ENCODE measurements around the gene ARHGAP19.

ARHGAP19 gene

DNA sequence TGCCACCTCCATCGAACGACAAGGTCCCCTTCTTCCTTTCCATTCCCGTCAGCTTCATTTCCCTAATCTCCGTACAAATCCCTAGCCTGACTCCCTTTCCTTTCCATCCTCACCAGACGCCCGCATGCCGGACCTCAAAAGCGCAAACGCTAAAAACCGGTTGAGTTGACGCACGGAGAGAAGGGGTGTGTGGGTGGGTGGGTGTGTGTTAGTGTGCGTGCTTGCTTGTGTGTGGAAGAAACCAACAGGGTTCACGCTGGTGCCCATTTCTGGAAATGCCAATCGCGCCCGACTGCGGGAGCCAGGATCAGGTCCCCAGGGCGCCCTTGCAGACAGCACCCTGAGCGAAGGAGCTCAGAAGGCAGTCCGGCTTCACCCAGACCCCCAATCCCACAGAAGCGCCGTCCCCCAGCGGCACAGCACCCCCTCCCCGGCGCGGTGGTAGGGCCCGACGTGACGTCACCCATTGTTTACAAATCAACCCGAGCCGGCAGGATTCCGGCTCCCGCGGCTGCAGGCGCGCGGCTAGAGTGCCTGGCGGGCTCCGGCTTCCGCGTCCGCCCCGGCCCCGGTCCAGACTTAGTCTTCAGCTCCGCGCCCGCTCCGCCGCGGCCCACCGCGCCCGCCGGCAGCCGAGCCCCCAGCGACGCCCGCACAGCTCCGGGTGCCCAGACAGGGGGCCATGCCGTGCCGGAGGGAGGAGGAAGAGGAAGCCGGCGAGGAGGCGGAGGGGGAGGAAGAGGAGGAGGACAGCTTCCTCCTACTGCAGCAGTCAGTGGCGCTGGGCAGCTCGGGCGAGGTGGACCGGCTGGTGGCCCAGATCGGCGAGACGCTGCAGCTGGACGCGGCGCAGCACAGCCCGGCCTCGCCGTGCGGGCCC lies 26.6 kb upstream of the ARHGAP19 start, which contains the start of gene FRAT1 (continued):
- TF ChIP-seq ZNF544 (tag by site-specific recombination; IDR thresholded peaks at IDR 0.05) (no peak), SALL2 (tag by site-specific recombination; IDR thresholded peaks at IDR 0.05; ENCODE audit: borderline replicate concordance) (0 out of 2 replicates have a peak, but pooled peaks have one; percentile 34), ZNF394 (tag by site-specific recombination; IDR thresholded peaks at IDR 0.05; ENCODE audit: borderline replicate concordance) (peak; percentile 76), ZNF211 (tag by site-specific recombination; IDR thresholded peaks at IDR 0.05; ENCODE audit: low read depth) (no peak), ZNF112 (tag by site-specific recombination; IDR thresholded peaks at IDR 0.05) (no peak), ZNF843 (tag by site-specific recombination; IDR thresholded peaks at IDR 0.05) (peak; percentile 69), KLF10 (tag by site-specific recombination; IDR thresholded peaks at IDR 0.05) (peak; percentile 99), ZNF214 (tag by site-specific recombination; IDR thresholded peaks at IDR 0.05; ENCODE audit: borderline replicate concordance) (no peak), REPIN1 (tag by site-specific recombination; IDR thresholded peaks at IDR 0.05; ENCODE audit: low read depth) (peak; percentile 41; the same call in 1 of the 2 replicates), ZNF354C (tag by site-specific recombination; IDR thresholded peaks at IDR 0.05; ENCODE audit: borderline replicate concordance, low read depth) (no peak), ZFP3 (tag by site-specific recombination; IDR thresholded peaks at IDR 0.05; ENCODE audit: low read depth) (no peak), ZNF600 (tag by site-specific recombination; IDR thresholded peaks at IDR 0.05) (0 out of 2 replicates have a peak, but pooled peaks have one; percentile 25), ZNF76 (tag by site-specific recombination; IDR thresholded peaks at IDR 0.05; ENCODE audit: borderline replicate concordance, low read depth) (peak; percentile 85), YY1 (tag by site-specific recombination; IDR thresholded peaks at IDR 0.05) (peak; percentile 39; the same call in 1 of the 2 replicates), ZNF585B (tag by site-specific recombination; IDR thresholded peaks at IDR 0.05) (no peak), BCL11A (tag by site-specific recombination; IDR thresholded peaks at IDR 0.05; ENCODE audit: low read depth) (no peak), HOXC10 (CRISPR knock-in tag; IDR thresholded peaks at IDR 0.05) (no peak), ZNF530 (tag by site-specific recombination; IDR thresholded peaks at IDR 0.05; ENCODE audit: low read depth) (no peak), ZNF791 (tag by site-specific recombination; IDR thresholded peaks at IDR 0.05) (no peak), ZNF341 (tag by site-specific recombination; IDR thresholded peaks at IDR 0.05; ENCODE audit: low read depth) (0 out of 2 replicates have a peak, but pooled peaks have one; percentile 15), ZNF10 (tag by site-specific recombination; IDR thresholded peaks at IDR 0.05) (0 out of 2 replicates have a peak, but pooled peaks have one; percentile 47), KLF8 (tag by site-specific recombination; IDR thresholded peaks at IDR 0.05) (peak; percentile 93), ZSCAN23 (tag by site-specific recombination; IDR thresholded peaks at IDR 0.05) (peak; percentile 83; the same call in 1 of the 2 replicates), ZNF747 (tag by site-specific recombination; IDR thresholded peaks at IDR 0.05) (no peak), ZNF146 (tag by site-specific recombination; IDR thresholded peaks at IDR 0.05) (peak; percentile 17; the same call in 1 of the 2 replicates)
- TF ChIP-seq, protein P1, sequence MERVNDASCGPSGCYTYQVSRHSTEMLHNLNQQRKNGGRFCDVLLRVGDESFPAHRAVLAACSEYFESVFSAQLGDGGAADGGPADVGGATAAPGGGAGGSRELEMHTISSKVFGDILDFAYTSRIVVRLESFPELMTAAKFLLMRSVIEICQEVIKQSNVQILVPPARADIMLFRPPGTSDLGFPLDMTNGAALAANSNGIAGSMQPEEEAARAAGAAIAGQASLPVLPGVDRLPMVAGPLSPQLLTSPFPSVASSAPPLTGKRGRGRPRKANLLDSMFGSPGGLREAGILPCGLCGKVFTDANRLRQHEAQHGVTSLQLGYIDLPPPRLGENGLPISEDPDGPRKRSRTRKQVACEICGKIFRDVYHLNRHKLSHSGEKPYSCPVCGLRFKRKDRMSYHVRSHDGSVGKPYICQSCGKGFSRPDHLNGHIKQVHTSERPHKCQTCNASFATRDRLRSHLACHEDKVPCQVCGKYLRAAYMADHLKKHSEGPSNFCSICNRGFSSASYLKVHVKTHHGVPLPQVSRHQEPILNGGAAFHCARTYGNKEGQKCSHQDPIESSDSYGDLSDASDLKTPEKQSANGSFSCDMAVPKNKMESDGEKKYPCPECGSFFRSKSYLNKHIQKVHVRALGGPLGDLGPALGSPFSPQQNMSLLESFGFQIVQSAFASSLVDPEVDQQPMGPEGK (tag by site-specific recombination; IDR thresholded peaks at IDR 0.05), result peak; percentile 82
- TF ChIP-seq, protein P2, sequence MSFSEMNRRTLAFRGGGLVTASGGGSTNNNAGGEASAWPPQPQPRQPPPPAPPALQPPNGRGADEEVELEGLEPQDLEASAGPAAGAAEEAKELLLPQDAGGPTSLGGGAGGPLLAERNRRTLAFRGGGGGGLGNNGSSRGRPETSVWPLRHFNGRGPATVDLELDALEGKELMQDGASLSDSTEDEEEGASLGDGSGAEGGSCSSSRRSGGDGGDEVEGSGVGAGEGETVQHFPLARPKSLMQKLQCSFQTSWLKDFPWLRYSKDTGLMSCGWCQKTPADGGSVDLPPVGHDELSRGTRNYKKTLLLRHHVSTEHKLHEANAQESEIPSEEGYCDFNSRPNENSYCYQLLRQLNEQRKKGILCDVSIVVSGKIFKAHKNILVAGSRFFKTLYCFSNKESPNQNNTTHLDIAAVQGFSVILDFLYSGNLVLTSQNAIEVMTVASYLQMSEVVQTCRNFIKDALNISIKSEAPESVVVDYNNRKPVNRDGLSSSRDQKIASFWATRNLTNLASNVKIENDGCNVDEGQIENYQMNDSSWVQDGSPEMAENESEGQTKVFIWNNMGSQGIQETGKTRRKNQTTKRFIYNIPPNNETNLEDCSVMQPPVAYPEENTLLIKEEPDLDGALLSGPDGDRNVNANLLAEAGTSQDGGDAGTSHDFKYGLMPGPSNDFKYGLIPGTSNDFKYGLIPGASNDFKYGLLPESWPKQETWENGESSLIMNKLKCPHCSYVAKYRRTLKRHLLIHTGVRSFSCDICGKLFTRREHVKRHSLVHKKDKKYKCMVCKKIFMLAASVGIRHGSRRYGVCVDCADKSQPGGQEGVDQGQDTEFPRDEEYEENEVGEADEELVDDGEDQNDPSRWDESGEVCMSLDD (tag by site-specific recombination; IDR thresholded peaks at IDR 0.05), result 0 out of 2 replicates have a peak, but pooled peaks have one; percentile 41
- TF ChIP-seq, protein P3, sequence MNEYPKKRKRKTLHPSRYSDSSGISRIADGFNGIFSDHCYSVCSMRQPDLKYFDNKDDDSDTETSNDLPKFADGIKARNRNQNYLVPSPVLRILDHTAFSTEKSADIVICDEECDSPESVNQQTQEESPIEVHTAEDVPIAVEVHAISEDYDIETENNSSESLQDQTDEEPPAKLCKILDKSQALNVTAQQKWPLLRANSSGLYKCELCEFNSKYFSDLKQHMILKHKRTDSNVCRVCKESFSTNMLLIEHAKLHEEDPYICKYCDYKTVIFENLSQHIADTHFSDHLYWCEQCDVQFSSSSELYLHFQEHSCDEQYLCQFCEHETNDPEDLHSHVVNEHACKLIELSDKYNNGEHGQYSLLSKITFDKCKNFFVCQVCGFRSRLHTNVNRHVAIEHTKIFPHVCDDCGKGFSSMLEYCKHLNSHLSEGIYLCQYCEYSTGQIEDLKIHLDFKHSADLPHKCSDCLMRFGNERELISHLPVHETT (tag by site-specific recombination; IDR thresholded peaks at IDR 0.05), result peak; percentile 91
